HG03565 (cell line): ENCODE measurements around the gene ITGA1.
"Not testable (repeated sequence)": the region's sequence is repeated elsewhere in the genome, so short reads cannot be mapped to it uniquely, and the experiment has no call there.

Experiments
- ATAC-seq: cut with Tn5 transposase; IDR thresholded peaks from one replicate; pipeline ENCODE4 v1.9.1; 2021; ENCODE audit warnings: mild to moderate bottlenecking, moderate library complexity; ENCODE audit not compliant: unreplicated experiment

ITGA1 gene

DNA sequence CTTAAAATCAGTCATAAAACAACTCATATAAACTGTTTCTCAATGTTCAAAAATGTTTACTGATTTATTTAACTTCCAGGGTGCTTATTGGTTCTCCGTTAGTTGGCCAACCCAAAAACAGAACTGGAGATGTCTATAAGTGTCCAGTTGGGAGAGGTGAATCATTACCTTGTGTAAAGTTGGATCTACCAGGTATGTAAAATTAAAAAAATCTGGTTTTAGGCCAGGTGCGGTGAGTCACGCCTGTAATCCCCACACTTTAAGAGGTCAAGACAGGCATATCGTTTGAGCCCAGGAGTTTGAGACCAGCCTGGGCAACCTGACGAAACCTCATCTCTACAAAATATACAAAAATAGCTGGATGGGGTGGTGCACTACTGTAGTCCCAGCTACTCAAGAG is 73.7 kb downstream of the ITGA1 start:
- ATAC-seq, result no peak

DNA sequence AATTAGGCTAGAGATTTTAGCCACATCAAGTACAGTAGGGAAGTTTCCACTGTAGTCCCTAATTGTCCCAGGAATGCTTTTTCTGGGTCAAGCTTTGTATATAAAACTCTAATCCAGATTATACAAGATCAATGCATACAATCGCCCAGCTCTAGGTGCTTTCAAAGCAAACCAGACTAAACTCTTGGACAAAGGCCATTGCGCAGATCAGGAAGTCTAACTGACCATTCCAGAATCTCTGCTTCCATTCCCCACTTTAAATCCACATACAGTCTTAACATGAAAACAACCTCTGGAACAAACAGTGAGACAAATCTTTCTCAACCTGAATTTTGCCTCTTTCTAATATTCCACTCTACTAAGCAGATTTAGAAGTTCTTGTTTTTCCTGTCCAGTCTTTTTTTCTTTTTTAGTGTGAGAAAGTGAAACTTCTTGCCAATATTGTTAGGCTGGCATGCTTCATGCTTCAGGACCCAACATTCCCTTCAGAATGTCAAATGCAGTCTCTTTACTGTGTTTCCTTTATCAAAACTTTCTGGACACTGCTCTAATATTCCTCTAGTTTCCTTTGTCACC is 76.1 kb downstream of the ITGA1 start:
- ATAC-seq, result no peak

DNA sequence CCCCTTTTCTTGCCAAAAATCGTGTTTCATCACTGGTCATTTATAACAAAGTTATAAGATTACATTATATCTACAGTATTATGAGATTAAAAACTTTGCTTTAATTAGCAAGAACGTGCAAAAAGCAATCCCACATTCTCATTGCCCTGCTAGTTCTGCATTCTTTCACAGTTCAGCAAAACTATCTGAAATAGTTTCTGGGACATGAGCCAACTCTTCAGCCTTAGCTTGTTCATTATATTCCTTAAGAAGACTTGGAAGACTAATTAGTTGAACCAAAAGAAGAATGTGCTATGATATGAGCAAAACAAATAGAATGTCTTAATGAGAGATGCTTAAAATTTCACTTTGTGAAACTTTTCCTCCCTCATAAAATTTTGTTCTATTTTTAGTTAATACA is 76.7 kb downstream of the ITGA1 start:
- ATAC-seq, result no peak

DNA sequence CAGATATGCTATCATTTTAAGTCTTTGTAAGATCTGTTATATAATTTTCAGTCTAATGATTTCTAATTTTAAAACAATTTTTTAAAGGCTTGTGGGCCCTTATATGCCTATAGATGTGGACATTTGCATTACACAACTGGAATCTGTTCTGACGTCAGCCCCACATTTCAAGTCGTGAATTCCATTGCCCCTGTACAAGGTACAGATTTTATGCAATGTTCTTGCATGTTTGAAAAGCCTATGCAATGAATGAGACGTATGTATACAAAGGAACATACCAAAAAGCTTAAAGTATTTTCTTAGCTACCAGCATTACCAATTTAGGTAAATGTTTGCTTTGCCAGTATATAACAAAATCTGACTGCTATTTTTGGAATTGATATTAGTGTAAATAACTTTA is 77.2 kb downstream of the ITGA1 start:
- no peak for ATAC-seq

DNA sequence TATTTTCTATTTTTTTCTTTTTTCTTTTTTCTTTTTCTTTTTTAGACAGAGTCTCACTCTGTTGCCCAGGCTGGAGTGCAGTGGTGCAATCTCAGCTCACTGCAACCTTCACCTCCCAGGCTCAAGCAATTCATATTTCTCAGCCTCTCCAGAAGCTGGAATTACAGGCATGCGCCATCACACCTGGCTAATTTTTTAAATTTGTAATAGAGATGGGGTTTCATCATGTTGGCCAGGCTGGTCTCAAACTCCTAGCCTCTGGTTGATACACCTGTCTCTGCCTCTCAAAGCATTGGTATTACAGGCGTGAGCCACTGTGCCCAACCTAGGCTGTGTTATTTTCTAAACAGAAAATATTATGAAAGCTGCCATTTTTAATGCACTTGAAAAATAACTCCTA is 78.3 kb downstream of the ITGA1 start:
- not testable (repeated sequence) for ATAC-seq

DNA sequence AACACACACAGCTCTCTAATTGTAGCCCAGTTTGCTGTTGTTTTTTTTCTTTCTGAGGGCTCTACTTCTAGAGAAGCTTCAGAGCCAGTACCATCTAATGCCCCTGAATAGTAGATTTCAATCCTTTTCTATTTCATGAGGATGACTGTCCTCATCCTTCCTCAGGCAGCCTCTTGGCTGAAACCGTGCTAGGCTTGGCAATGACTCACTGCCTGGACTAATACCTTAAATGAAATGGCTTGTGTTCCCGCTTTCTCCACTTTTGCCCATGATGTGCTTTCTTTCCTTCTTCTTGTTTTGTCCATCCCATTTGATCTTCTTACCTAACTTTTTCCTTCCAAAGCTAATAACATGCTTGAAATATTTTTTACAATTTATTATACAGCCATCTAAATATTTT is 80.1 kb downstream of the ITGA1 start:
- ATAC-seq, result no peak

DNA sequence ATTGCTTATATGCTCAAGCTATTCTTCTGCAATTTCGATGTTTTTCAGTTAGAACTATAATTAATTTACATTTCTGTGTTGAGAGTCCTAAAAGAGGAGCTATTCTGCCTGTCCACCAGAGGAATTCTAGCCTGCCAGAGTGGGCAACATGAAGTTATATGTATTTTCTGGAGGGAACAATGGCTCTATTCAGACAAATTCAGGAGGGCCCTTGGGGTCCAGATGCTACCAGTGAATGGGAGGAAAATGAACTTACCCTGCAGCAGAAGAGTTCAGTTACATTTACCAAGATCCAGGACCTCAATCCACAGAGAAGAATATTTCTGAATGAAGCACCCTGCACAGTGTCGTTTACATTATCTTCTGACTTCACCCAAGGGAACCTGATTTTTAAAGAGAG is 80.7 kb downstream of the ITGA1 start:
- no peak for ATAC-seq

DNA sequence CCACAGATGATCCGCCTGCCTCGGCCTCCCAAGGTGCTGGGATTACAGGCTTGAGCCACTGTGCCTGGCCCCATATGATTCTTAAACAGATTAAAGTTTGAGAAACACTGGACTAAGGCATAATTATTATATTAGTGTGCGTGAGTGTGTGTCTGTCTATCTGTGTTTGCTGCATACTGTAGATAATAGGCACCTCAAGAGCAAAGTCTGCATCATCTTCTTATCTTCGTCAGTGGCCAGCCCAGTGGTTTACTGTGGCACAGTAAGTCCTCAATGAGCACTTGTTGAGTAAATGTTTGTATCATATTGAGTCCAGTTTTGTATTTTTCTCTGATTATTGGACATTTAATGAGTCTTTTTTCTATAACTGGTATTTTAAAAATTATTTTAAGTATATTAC is 81.7 kb downstream of the ITGA1 start:
- no peak for ATAC-seq

DNA sequence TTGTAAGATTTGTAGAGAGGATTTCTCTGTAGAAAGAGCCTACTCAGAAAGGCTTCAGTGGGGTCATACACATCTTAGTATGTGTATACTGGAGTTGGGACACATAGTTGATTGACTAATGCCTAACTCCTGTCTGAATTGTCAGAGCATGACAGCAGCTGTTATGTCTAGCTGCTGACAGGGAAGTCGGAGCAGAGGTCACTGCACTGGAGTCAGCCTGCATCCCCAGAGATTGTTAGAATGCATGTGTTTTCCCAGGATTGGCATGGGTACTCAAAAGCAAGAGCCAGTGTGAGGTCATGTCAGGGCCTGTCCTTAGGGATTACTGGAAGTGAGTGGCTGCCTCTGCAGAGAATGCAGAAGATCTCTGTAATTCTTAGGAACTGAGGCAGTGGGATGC is 82.7 kb downstream of the ITGA1 start:
- ATAC-seq, result no peak

DNA sequence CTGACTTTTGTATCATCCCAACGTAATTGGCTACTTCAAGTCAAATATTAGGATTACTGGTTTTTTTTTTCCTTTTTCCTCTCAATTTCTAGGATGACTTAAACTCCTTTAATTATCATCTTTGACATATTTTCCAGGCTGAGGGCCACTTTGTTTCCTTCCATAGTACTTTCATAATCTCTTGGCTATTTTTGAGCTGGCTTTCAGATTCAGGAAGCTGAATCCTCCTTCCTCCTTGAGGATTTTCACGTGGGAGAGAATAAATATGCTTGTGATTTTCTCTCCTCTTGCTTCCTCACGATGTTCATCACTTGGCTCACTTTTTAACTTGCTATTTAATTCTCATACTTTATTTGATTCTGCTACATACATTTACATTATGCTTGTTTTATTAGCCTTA is 88.1 kb downstream of the ITGA1 start:
- ATAC-seq, result no peak

DNA sequence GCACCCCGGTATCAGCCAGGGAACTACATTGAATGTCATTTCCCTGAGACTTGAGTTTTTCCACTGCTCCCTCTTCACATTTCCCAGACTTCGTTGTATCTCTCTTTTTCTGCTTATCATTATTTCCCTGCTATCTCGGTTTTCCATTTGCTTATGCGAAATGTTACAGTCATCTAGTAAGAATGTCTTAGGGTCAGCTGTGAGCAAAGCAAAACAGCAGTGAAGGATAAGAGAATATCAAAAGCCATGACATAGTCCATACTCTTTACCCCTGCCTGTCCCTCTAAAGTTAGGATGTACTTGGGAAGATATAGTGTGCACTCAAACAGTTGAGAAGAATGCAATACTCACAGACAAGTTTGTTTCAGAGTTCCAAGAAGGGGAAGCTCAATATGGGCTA is 88.7 kb downstream of the ITGA1 start:
- no peak for ATAC-seq

DNA sequence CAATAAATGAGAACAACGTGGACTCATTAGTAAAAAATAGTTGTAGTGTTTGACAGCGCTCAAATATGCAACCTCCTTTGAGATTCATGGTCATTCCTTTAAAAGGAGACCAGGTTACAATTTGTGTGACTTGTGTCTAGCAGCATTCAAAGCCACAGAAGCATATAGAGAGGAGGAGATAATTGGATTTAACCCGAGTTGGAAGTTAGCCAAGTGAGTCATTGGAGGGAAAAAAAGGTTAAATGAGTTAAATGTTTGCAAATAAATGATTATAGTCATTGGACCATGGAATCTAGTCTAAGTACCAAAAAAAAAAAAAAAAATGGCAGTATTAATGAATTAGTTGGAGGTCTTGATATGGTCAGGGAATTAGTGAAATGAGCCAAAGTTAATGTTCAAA is 90.9 kb downstream of the ITGA1 start:
- no peak for ATAC-seq

DNA sequence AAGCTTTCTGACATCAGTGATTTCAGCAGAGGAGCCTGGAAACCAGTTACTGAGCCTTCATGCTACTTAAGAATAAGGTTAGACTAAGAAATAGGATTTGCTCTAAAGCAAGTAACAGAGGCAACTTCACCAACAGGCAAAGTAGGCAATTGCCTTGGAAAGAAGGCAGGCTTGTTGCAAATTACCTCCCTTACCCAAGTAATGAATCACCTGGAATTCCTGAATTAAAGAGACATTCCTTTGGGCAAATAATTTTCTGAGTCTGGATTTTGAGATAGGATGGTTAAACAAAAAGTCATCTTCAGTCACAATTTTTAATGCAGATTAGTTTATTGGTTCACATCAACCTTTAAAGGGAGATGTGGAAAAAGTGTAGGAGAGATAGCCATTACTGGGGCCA is 92.8 kb downstream of the ITGA1 start:
- ATAC-seq, result no peak

DNA sequence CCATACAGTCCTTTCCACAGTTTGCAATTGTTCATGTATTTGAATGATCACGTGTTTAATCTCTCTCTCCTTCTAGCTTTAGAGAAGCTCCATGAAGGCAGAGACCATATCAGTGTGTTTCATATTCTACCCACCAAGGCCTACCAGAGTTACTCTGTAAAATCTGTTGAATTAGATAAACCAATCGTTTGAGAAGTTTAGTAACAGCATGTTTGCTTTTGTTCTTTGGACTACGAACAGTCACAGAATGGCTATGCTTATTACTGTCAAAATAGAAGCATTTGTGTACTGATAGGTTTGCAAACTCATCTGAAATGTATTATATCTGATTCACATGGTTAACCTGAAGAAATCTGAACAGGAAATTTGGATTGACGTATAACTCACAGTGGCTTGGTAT is 93.8 kb downstream of the ITGA1 start:
- ATAC-seq, result no peak

DNA sequence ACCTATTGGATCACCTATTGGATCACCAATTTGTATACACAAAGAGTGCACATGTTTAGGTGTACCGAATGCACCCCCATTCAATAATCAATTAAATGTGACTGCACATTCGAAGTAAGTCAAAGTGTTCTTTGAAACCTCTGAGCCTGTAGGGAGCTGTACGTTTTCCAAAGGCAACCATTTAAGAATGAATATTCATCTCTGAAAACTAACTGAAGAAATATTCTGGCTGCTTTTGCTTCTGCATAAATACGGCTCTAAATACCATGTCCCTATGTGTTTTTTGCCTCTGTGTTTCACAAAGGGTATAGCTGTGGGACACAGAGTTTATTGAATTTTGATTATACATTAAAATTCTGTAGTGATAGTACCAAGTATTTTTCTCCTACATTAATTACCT is 95.4 kb downstream of the ITGA1 start:
- no peak for ATAC-seq

DNA sequence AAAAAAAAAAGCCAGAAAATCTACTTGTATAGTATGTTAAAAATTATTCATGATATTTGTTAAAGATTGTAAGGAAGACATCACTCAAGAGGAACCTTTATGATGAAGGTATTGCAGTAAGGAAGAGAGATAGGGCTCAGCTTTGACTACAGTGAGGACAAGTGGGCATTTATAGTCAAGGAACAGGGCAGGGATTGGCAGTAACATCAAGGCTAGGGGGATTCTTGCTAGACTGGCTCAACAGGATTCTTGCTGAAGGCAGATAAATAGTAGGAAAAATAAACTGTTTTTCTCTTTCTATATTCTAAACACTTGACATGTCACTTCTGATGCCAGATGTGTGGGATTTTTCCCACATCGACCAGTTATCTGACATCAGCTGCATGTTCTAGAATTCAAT is 96.7 kb downstream of the ITGA1 start:
- no peak for ATAC-seq

DNA sequence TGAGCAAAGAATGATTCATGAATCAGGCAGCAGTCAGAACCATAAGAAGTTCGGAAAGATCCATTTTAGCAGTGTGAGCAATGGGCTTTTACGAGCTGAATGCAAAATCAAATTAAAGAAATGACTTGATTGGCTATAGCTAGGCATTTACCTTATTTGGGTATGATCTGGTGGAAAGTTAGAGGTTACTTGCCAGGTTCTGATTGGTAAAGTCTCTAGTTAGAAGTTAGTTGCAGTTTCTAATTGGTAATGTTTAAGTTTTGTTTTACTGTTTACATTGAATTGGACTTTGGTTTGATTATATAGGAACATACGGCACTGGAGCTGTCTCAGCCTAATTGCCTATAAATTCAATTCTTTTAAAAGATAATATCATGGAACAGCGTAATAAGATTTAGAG is 97.9 kb downstream of the ITGA1 start:
- ATAC-seq, result no peak

DNA sequence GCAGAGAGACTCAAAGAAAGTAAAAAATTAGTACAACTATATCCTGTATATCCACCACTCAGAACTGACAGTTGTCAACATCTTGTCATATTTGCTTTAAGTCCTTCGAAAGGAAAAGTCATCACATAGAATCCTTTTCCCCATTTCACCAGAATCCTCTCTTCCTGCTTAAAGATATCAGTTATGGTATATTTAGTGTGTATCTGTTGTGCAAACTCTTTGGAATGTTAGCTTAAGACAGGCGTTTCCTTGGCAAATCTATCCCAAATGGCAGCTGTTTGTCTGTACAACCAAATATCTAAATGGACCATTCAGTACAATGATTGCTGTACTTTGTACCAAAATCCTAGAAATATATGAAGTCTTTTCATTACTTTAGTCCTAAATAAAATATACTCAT is 98.5 kb downstream of the ITGA1 start:
- no peak for ATAC-seq

DNA sequence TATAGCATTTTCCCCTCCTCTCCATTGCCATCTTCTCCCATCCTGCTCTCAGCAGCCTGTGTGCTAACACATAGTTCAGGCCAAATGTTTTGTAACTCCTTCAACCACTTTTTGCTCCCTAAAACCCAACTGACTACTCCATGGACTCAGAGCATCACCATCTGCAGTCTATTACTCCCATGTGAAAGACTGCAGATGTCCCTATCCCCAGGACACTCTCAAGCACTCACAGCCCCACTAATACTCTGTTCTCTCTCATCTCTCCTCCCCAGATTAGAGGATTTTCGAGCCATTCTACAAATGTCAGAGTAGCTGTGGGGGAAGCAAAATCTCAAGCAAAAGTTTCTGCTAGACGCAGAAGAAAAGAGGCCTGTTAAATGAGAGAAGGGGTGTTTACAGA is 99.3 kb downstream of the ITGA1 start:
- no peak for ATAC-seq

DNA sequence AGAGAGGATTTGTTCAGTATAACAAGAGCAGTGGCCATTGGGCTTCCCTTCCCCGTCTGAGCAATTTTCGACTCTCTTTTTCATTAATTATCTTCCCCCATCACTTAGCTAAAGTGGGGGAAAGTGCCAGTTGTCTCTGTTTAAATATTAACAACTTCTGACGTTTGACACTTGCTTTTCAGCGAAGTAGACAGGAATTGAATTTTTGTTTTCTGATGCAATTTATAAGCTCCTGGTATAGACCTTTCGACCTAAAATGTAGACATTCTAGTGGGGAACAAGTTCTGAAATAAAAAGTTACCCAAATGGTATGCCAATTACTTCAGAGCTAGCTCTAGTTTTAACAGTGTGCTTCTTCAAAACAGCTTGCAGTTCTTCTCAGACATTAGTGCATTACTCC is 100.6 kb downstream of the ITGA1 start:
- ATAC-seq, result no peak

DNA sequence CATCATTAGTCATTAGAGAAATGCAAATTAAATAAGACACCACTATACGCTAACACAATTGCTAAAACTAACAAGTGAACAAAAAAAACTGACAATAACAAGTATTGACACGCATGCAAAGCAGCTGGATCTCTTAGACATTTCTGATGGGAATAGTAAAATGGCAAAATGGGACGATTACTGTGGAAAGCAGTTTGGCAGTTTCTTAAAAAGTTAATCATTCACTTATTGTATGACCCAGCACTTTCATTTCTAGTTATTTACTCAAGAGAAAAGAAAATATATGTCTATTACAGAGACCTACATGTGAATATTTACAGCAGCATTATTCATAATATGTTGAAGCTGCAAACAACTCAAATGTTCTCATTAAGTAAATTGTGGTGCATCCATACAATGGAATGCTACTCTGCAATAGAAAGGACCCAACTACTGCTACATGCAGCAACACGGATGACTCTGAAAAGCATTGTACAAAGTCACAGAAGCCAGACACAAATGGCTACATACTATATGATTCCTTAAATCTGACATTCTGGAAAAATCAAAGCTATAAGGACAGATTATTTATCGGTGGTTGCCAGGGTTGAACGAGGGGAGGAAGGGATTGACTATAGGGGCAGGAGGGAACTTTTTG is 104.6 kb downstream of the ITGA1 start:
- ATAC-seq, result no peak

DNA sequence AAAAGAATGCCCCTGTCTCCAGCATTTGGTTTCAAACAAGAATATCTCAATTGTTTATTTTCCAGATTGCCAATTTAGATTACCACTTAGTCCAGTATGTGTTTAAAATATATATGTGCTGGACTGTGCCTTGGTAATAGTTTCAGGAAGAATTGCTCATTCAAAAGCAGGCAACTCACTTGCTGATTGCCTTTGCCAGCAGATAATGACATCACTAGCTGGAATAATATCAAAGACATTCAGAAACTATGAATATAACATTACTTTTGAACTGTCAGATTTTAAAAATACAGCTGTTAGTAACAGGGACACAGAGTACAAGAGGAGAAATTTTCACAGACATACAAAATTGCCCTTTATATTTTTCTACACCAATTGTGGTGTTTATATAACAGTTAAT is 105.4 kb downstream of the ITGA1 start:
- no peak for ATAC-seq

DNA sequence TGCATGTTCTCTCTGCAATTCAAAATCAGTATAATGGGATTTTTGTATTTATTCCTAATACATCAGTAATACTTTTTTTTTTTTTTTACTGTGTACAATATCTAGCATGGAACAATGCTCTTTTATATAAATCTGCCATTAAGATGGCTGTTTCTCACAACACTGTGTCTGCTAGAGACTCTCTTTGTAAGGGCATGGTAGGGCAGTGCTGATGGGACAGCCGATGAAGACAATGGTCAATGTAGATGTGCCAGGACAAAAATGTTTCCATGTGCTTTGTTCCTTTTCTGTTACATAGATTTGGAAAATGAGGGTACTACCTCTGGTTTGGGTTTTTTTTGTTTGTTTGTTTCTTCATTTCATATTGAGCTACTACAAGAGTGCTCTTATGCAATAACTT is 106.1 kb downstream of the ITGA1 start:
- no peak for ATAC-seq
